Measurements from ENCODE around the gene STXBP3. TPM values are rescaled to one million over a fixed set of nuclear protein-coding genes. Genes with fewer than 3 reads are reported as not detected.

Gene STXBP3
- total RNA-seq, 1 experiment from 2014 or later: 48.5 TPM

DNA sequence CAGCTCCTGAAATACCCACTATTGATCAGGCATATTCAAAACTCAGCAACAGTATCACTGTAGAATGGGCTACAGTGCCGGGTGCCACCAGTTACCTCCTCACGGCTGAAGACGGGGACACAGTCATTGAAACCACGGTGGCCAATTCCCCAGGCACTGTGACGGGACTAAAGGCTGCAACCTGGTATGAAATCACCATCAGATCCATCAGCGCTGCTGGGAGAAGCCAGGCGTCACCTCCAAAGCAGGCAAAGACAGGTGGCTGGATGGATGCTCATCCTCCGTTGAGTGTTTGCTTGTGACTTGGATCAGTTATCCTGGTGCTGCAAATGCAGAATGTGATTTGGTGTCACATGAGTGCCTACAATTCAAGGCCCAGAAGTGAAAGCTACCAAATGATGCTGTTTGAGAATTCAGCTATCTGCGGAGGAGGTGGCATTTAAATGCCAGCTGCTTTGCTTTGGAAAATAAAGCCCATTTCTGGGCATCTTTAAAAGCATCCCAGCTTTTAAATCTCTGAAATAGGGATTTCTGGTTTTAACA, 28.6 kb upstream of the STXBP3 start:
- no peak overlapping the region for H3K27ac ChIP-seq
- DNase-seq (ENCODE audit: low read depth in 1 of 2, low spot score in 2 of 2): no peak
- no peak overlapping the region for H3K4me3 ChIP-seq
- H3K36me3 ChIP-seq: no peaks in the 10 kb centered on the region
- peaks cover 14% of the 10 kb centered on the region for H3K4me1 ChIP-seq (replicated peaks)
- no peaks in the 10 kb centered on the region for H3K9me3 ChIP-seq (replicated peaks)
- H3K27me3 ChIP-seq (replicated peaks): no peaks in the 10 kb centered on the region

DNA sequence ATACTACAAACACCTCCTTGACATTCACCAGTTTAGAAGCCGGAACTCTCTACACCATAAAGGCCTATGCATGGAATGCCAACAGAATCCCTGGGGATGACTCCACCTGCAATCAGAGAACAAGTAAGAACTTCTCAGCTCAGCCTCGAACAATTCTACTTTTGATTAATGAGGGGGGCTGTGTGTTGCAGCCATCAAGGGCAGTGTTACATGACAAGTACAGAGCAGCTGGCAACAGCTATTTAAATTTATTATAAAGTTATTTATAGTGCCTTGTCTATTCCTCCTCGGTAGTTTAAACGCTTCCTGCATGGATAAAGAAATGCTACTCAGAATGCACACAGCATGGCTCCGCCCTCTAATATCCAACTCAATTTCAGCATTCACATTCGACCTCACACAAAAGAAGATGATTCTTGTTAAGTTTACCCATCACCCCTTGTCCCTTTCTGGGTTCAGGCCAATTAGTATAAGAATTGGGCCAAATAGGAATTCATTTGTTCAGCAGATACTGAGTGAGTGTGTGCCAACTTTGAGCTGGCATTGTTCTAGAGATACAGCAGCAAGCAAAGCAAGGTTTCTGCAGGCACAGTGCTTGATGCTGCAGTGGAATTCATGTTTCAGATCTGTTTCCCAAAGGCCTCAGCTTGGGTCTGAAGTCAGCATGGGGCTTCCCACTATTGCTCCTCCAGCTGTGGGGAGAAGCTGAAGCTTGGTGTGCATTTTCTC, 27.4 kb upstream of the STXBP3 start:
- H3K4me1 ChIP-seq (replicated peaks): peaks cover 14% of the 10 kb centered on the region
- no peaks in the 10 kb centered on the region for H3K9me3 ChIP-seq (replicated peaks)
- H3K36me3 ChIP-seq: no peaks in the 10 kb centered on the region
- DNase-seq (ENCODE audit: low read depth in 1 of 2, low spot score in 2 of 2): no peak
- no peak overlapping the region for H3K27ac ChIP-seq
- H3K4me3 ChIP-seq: no peak overlapping the region
- no peaks in the 10 kb centered on the region for H3K27me3 ChIP-seq (replicated peaks)

DNA sequence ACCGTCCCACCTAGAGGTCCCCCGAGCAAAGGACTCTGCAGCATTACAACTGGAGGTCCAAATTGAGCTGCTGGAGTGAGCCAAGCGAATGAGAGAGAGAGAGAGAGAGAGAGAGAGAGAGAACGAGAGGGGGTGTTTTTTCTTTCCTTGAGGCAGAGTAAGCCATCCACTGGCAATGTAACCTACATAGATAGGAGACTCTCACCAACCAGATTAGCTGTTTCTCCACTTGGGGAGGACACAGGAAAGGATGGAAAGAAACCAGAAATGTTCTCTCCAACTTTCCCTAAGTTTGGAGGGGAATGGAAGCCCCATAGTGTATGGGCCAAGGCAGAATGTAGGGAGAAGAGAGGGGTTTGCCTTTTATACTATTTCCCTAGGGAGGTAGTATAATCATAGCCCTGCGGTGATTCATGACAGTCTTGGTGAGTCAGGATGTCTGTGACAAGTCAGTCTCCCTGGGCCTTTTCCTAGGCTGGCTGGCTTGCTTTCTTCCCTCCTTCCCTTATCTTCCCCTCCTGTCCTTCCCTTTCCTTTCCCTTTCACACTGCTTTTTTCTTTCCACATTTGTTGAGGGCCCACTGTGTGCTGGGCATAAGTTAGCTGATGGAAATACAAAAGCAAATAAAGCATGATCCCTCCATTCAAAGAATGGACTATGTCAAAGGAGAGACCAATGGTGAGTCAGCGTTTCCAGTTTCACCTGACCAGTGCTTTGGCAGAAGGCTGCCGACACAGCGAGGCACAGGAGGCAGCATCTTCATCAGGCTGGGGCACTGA, 26.6 kb upstream of the STXBP3 start:
- Histone ChIP-seq H3K36me3 (no peaks in the 10 kb centered on the region), H3K27me3 (replicated peaks) (no peaks in the 10 kb centered on the region), H3K9me3 (replicated peaks) (no peaks in the 10 kb centered on the region), H3K27ac (peak overlapping the region; percentile 28), H3K4me1 (replicated peaks) (peaks cover 14% of the 10 kb centered on the region), H3K4me3 (no peak overlapping the region)
- DNase-seq (ENCODE audit: low read depth in 1 of 2, low spot score in 2 of 2): peak; percentile 76 to 80

DNA sequence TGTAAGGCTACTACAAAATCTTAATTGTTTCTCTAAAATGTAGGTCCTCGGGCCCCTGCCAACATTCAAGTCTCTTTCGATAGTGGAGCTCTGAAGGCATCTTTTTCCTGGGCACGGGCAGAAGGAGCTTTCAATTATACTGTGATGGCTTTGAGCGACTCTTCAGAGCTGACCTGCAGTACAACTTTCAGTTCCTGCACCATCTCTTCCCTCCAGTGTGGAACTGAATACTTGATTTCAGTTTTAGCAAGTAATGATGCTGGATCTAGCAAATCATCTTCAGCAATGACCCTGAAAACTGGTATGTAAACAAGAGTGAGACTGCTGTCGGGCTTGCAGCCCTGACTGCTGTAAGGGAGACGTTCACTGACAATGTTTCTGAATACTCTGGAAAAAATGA, 24.2 kb upstream of the STXBP3 start:
- no peak overlapping the region for H3K27ac ChIP-seq
- H3K4me1 ChIP-seq (replicated peaks): peaks cover 14% of the 10 kb centered on the region
- H3K4me3 ChIP-seq: no peak overlapping the region
- H3K36me3 ChIP-seq: no peaks in the 10 kb centered on the region
- no peaks in the 10 kb centered on the region for H3K9me3 ChIP-seq (replicated peaks)
- DNase-seq (ENCODE audit: low read depth in 1 of 2, low spot score in 2 of 2): no peak
- H3K27me3 ChIP-seq (replicated peaks): no peaks in the 10 kb centered on the region

DNA sequence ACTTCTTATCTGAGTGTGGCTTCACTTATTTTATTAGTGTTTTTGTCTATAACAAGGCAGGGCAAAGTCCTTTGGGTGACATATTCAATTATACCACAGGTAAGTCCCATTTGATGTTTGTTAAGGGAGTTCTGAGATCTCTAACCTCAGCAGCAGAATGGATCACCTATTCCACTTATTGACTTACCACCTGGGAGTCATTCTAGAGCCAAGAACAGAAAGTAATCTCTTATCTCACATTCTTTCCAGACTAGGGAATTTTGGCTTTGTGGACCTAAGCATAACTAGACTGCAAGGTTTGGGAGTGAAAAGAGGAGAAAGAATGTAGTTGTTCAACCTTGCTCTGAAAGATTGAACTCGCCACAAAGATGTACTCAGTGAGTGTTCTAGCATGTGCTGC, 20.6 kb upstream of the STXBP3 start:
- Histone ChIP-seq H3K27ac (no peak overlapping the region), H3K36me3 (no peaks in the 10 kb centered on the region), H3K4me3 (no peak overlapping the region), H3K4me1 (replicated peaks) (no peaks in the 10 kb centered on the region), H3K27me3 (replicated peaks) (no peaks in the 10 kb centered on the region), H3K9me3 (replicated peaks) (no peaks in the 10 kb centered on the region)
- no peak for DNase-seq (ENCODE audit: low read depth in 1 of 2, low spot score in 2 of 2)

DNA sequence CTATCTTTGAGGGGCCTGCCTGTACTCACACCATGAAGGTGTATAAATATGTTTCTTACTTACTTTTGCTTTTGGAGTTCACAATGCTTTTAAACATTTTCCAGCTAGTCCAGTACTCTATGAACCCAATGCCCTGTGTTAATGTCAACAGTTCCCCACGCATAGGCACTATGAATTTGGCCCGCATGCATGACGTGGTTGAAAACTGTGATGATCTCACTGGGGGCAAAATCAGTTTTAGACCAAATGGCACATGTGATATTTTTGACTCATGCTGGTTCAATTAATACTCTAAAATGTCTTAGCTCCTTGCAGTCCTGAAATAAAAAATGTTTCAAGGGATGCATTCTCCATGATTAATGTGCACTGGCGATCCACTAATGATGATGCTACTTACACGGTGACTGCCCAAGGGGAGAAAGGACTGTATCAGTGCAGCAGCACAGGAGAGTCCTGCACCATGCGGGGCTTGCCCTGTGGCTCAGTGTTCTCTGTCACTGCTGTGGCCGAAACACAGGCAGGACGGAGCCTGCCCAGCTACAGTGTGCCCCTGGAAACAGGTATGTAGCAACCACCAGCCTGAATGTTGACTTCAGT, 18.0 kb upstream of the STXBP3 start:
- H3K9me3 ChIP-seq (replicated peaks): no peaks in the 10 kb centered on the region
- H3K27ac ChIP-seq: no peak overlapping the region
- H3K27me3 ChIP-seq (replicated peaks): no peaks in the 10 kb centered on the region
- H3K4me1 ChIP-seq (replicated peaks): no peaks in the 10 kb centered on the region
- H3K36me3 ChIP-seq: no peaks in the 10 kb centered on the region
- no peak overlapping the region for H3K4me3 ChIP-seq
- no peak for DNase-seq (ENCODE audit: low read depth in 1 of 2, low spot score in 2 of 2)

DNA sequence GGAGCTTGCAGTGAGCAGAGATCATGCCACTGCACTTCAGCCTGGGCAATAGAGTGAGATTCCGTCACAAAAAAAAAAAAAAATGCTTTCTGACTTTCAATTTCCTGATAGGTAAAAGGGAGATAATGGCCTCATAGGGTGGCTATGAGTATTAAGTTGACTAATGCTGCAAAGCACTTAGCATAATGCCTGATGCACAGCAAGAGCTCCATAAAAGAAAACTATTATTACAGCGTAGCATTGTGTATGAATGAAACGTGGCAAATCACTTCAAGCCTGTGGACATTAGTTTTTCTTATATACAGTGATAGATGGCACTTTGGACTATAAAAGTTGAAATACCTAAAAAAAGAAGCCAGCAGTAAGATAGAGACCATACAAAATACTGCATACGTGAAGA, 17.0 kb upstream of the STXBP3 start:
- DNase-seq (ENCODE audit: low read depth in 1 of 2, low spot score in 2 of 2): no peak
- Histone ChIP-seq H3K9me3 (replicated peaks) (no peaks in the 10 kb centered on the region), H3K4me3 (no peak overlapping the region), H3K27me3 (replicated peaks) (no peaks in the 10 kb centered on the region), H3K4me1 (replicated peaks) (no peaks in the 10 kb centered on the region), H3K27ac (no peak overlapping the region), H3K36me3 (no peaks in the 10 kb centered on the region)

DNA sequence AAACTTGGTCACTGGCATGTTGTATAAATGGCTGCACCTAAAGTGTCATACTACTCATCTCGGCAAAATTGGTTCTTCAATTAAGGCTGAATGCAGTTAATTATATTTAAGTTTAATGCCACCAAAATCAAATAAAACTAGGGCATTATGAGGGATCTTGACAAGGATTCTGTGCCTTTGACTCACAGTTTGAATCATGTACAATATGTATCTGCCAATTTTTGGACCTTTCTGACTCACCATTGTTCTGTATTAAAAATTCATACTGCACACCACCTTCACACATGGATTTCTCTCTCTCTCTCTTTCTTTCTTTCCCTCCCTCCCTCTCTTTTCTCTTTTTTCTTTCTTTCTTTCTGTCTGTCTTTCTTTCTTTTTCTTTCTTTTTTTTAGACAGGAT, 14.1 kb upstream of the STXBP3 start:
- no peaks in the 10 kb centered on the region for H3K27me3 ChIP-seq (replicated peaks)
- DNase-seq (ENCODE audit: low read depth in 1 of 2, low spot score in 2 of 2): no peak
- H3K9me3 ChIP-seq (replicated peaks): no peaks in the 10 kb centered on the region
- H3K4me1 ChIP-seq (replicated peaks): no peaks in the 10 kb centered on the region
- H3K4me3 ChIP-seq: no peak overlapping the region
- H3K27ac ChIP-seq: no peak overlapping the region
- no peaks in the 10 kb centered on the region for H3K36me3 ChIP-seq

DNA sequence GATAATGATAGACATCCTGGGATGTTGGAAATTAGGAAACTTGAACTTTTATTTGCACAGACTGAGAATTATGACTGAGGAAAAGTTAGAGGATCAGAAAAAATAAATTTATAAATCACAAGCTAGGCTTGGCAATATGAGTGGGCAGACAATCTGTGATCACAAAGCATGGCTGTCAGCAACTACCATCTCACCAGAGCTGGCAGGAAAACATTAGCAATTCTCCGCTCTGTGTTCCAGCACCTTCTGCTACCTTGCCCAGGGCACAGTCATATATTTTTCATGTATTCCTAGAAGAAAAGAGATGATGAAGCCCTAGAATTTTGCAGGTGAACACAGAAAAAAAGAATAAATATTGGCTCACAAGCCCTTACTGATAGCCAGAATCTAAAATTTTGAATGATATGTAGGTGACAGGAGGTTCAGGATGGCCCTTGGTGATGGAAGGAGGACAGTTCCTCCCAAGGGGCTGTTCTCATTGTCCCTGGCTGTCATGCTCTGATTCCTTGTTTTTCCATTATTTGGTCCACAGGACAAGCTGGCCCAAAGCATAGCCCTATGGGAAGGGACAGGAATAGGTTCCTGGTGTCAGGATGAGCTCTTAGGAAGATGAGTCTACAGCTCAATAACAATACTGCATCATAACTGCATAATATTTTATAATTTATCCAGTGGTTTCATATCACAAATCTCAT, 12.2 kb upstream of the STXBP3 start:
- H3K27me3 ChIP-seq (replicated peaks): no peaks in the 10 kb centered on the region
- H3K36me3 ChIP-seq: no peaks in the 10 kb centered on the region
- H3K27ac ChIP-seq: no peak overlapping the region
- no peaks in the 10 kb centered on the region for H3K4me1 ChIP-seq (replicated peaks)
- H3K4me3 ChIP-seq: no peak overlapping the region
- no peaks in the 10 kb centered on the region for H3K9me3 ChIP-seq (replicated peaks)
- DNase-seq (ENCODE audit: low read depth in 1 of 2, low spot score in 2 of 2): no peak

DNA sequence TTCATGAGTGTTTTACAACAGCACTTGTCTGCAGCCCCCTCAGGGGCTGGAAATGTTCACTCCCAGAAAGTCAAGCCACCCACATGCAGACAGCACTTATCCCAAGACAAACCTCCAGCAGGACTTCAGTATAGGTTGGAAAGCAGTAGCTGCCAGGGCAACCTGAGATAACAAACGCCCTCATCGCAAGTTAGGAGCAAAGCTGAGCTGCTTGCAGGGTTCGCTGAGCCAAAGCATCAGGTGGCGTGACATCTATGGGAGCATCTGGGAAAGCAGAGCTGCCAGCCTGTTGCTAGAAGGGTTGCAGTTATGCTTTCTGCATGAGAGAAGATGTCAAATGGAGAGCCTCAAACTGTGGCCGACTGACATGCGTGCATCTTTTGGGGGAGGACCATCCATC, 4.2 kb upstream of the STXBP3 start:
- Histone ChIP-seq H3K36me3 (peaks cover 5% of the 10 kb centered on the region; the same call in 1 of the 2 replicates), H3K27ac (no peak overlapping the region), H3K4me3 (no peak overlapping the region), H3K4me1 (replicated peaks) (peaks cover 3% of the 10 kb centered on the region), H3K27me3 (replicated peaks) (no peaks in the 10 kb centered on the region), H3K9me3 (replicated peaks) (no peaks in the 10 kb centered on the region)
- DNase-seq (ENCODE audit: low read depth in 1 of 2, low spot score in 2 of 2): no peak

DNA sequence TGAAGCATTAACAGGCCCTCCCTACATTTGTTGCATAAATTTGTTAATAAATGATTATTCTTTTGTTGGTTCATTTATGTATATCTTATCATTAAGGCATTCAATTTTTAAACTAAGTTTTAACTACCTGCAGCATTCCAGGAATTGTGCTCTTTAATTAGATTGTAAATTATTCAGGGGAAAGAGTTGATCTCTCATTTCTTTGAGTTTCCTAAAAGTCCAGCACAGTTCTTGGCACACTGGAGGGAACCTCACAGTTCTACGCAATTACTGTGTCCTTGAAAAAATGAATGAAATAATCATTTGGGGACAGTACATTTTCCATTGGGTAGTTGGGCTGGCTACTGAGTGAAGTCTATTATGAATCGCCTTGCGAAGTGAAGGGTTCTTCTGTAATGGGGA, 493 bp upstream of the STXBP3 start:
- Histone ChIP-seq H3K9me3 (replicated peaks) (no peaks in the 10 kb centered on the region), H3K27ac (no peak overlapping the region; the same call in 1 of the 2 replicates), H3K36me3 (peaks cover 10% of the 10 kb centered on the region), H3K4me1 (replicated peaks) (peaks cover 8% of the 10 kb centered on the region), H3K27me3 (replicated peaks) (no peaks in the 10 kb centered on the region), H3K4me3 (peak overlapping the region; percentile 78)
- DNase-seq (ENCODE audit: low read depth in 1 of 2, low spot score in 2 of 2): no peak

DNA sequence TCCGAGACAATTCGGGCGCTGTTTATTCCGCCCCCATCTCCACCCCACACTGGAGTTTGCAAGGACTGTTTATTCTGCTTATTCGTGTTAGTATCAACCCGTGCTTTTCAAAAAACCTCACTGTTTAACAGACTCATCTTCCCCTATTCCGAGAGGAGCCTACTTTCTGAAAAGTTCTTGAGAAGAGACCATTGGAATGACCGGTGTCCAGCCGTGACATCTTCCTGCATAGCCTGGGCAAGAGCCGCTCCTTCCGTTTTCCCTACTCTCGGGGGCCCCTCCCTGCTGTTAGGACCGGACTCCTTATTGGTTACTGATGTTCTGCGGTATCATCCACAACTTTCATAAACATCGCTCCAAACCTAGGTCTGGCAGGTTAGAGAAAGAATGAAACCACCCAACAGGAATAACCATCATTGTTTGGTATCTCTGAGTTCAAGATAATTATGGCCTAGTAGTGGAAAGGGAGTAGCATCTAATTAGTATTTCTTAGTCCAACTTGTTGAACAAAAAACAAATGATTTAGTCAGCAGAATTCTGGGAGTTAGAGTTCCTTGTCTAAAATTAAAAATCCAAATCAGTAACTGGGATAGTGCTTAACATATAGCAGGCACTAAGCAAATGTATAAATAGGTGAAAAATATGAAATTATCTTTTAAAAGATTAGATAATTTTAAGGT, 837 bp downstream of the STXBP3 start:
- peak overlapping the region; percentile 78 for H3K4me3 ChIP-seq
- H3K4me1 ChIP-seq (replicated peaks): peaks cover 8% of the 10 kb centered on the region
- H3K27me3 ChIP-seq (replicated peaks): no peaks in the 10 kb centered on the region
- peaks cover 13% of the 10 kb centered on the region for H3K36me3 ChIP-seq
- peak overlapping the region; percentile 72 for H3K27ac ChIP-seq
- peak; percentile 73 to 83 for DNase-seq (ENCODE audit: low read depth in 1 of 2, low spot score in 2 of 2)
- no peaks in the 10 kb centered on the region for H3K9me3 ChIP-seq (replicated peaks)

DNA sequence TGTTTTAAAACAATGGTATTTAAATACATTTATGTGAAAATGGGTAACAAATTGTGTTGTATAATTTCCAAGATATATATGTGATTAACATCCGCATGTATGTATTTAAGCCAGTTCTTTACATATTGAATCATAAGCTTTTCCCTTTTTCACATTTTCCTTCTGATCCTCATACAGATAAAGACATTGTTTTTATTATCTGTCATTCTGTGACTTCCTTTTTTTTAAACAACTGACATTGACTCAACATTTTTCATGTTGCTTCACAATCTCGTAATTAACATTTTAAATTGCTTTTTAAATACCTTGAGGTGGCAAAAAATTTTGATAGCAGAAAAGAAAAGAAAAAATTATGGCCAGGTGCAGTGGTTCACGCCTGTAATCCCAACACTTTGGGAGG, 1.4 kb downstream of the STXBP3 start:
- Histone ChIP-seq H3K9me3 (replicated peaks) (no peaks in the 10 kb centered on the region), H3K27me3 (replicated peaks) (no peaks in the 10 kb centered on the region), H3K27ac (no peak overlapping the region), H3K4me3 (no peak overlapping the region), H3K4me1 (replicated peaks) (peaks cover 8% of the 10 kb centered on the region), H3K36me3 (peaks cover 16% of the 10 kb centered on the region)
- DNase-seq (ENCODE audit: low read depth in 1 of 2, low spot score in 2 of 2): no peak

All from SJSA1 (cell line).